Aorta (tissue), 5 donors: ENCODE measurements around the gene MLLT1. TPM values are rescaled to one million over a fixed set of nuclear protein-coding genes. Genes with fewer than 3 reads are reported as not detected.

Source experiments
- ATAC-seq: fragments of 200-7000 bp; cut with Tn5 transposase; one replicate; pipeline ENCODE4 v1.9.1; 2022; ENCODE audit warnings: moderate library complexity; ENCODE audit not compliant: low FRiP score
- DNase-seq, 2 donors: peaks; one replicate each; pipeline ENCODE4 v3.0.0-alpha.2; 2020
- H3K27ac ChIP-seq, 2 donors: one replicate each; pipeline ENCODE4 v1.5.1; 2013; ENCODE audit warnings: low read length in 2 of 2, mild to moderate bottlenecking in 2 of 2, moderate library complexity in 2 of 2, control low read depth in 1 of 2, inconsistent platforms in 1 of 2, low read depth in 1 of 2
- H3K27me3 ChIP-seq, 2 donors: one replicate each; pipeline ENCODE4 v1.6.1; 2013; ENCODE audit warnings: control low read depth in 1 of 2, low read length in 1 of 2, mild to moderate bottlenecking in 1 of 2, moderate library complexity in 1 of 2; ENCODE audit not compliant: insufficient read depth in 2 of 2, control insufficient read depth in 1 of 2
- H3K36me3 ChIP-seq, 2 donors: one replicate each; pipeline ENCODE4 v1.6.1; 2013; ENCODE audit warnings: control low read depth in 1 of 2, low read length in 1 of 2, mild to moderate bottlenecking in 1 of 2; ENCODE audit not compliant: insufficient read depth in 2 of 2, control insufficient read depth in 1 of 2
- H3K4me1 ChIP-seq, 2 donors: one replicate each; pipeline ENCODE4 v1.6.1; 2013; ENCODE audit warnings: low read length in 2 of 2, control low read depth in 1 of 2, mild to moderate bottlenecking in 1 of 2, moderate library complexity in 1 of 2; ENCODE audit not compliant: insufficient read depth in 2 of 2, control insufficient read depth in 1 of 2
- H3K4me3 ChIP-seq, 2 donors: one replicate each; pipeline ENCODE4 v1.5.1; 2013; ENCODE audit warnings: low read length in 2 of 2, control low read depth in 1 of 2, mild to moderate bottlenecking in 1 of 2
- H3K9me3 ChIP-seq: one replicate; pipeline ENCODE4 v1.6.1; 2013; ENCODE audit warnings: mild to moderate bottlenecking, low read length; ENCODE audit not compliant: control insufficient read depth
- WGBS, 2 donors: extraction: QIAGEN DNeasy Blood & Tissue Kit; methylation state at CpG; one replicate each; pipeline ENCODE4 v1.1.7; 2013; 5-methylcytosine and 5-hydroxymethylcytosine counted together
- intact Hi-C, 2 donors: fragments of 100-400 bp; cut with DNase I; formaldehyde crosslinking; loops; one replicate each; pipeline versions ENCODE4 v1.14.2 to v1.15.0; 2022
- polyA plus RNA-seq, 2 donors: library from polyadenylated mRNA; stranded (reverse); fragments of 200-250 nt; gene quantifications; one replicate each; pipeline ENCODE4 v1.2.3, GENCODE V29; 2013
- total RNA-seq, 2 donors: library from RNA; stranded (reverse); fragmentation: NEBNext Ultra II Directional; extraction: Animal tissue kit (Norgen Biotek cat#: 25700); gene quantifications; one replicate each; pipeline ENCODE4 v1.2.1, GENCODE V29; 2021
- donor health status: healthy with polysubstance abuse.
- donor health status: Bipolar disorder and iron deficiency.
- donor health status: DM: no; HTN: no; CAD: no.
- donor health status: DM: no; HTN: no; CAD: no.
- donor health status: DM: yes; HTN: yes; CAD: no.

The MLLT1 gene
- total and polyA plus RNA-seq, 4 donors = 14.9 to 55.5 (median 44.5) TPM

- peak; percentile 37 for ATAC-seq
- 20 to 24% methylated on average over 12 of the region's 12 CpGs for WGBS, 2 donors
- peak in 1 of 2 donors; percentile 57 for DNase-seq
- H3K4me1 ChIP-seq = no peaks in the 10 kb centered on the region
- peak overlapping the region in 1 of 2 donors; percentile 58 for H3K27ac ChIP-seq
- no peaks in the 10 kb centered on the region for H3K36me3 ChIP-seq
- no peaks in the 10 kb centered on the region for H3K9me3 ChIP-seq
- intact Hi-C loops = no loop called here
- no peak overlapping the region for H3K4me3 ChIP-seq
- H3K27me3 ChIP-seq = no peaks in the 10 kb centered on the region
Measured at GRCh38 chr19:6259312-6259861, 20.4 kb downstream of the MLLT1 start.

GRCh38 chr19:6258812-6259311 is 20.9 kb downstream of the MLLT1 start:
- Histone ChIP-seq H3K9me3 (no peaks in the 10 kb centered on the region), H3K27ac (no peak overlapping the region), H3K4me3 (no peak overlapping the region), H3K27me3 (no peaks in the 10 kb centered on the region), H3K36me3 (no peaks in the 10 kb centered on the region), H3K4me1 (no peaks in the 10 kb centered on the region)
- DNase-seq (peak in 1 of 2 donors; percentile 72), ATAC-seq (no peak)
- intact Hi-C loops = no loop called here
- WGBS, 2 donors = 96% methylated on average over 15 of the region's 15 CpGs

GRCh38 chr19:6253954-6254733 is 25.6 kb downstream of the MLLT1 start:
- WGBS, 2 donors = 93 to 94% methylated on average over 14 of the region's 14 CpGs
- no peaks in the 10 kb centered on the region for H3K27me3 ChIP-seq
- ATAC-seq (no peak), DNase-seq (peak in 1 of 2 donors; percentile 21)
- H3K9me3 ChIP-seq = no peaks in the 10 kb centered on the region
- intact Hi-C loops = no loop called here
- H3K4me3 ChIP-seq = no peak overlapping the region
- no peaks in the 10 kb centered on the region for H3K36me3 ChIP-seq
- H3K27ac ChIP-seq = no peak overlapping the region
- H3K4me1 ChIP-seq = no peaks in the 10 kb centered on the region

GRCh38 chr19:6252066-6252465 is 27.7 kb downstream of the MLLT1 start:
- no peaks in the 10 kb centered on the region for H3K27me3 ChIP-seq
- no peaks in the 10 kb centered on the region for H3K36me3 ChIP-seq
- 94 to 96% methylated on average over 9 of the region's 9 CpGs for WGBS, 2 donors
- DNase-seq = peak in 1 of 2 donors; percentile 28
- no peaks in the 10 kb centered on the region for H3K4me1 ChIP-seq
- ATAC-seq = no peak
- no peaks in the 10 kb centered on the region for H3K9me3 ChIP-seq
- intact Hi-C loops = no loop called here
- H3K4me3 ChIP-seq = no peak overlapping the region
- no peak overlapping the region for H3K27ac ChIP-seq

- intact Hi-C loops = no loop called here
- no peak for ATAC-seq
- H3K4me1 ChIP-seq = no peaks in the 10 kb centered on the region
Measured at GRCh38 chr19:6250909-6251308, 28.9 kb downstream of the MLLT1 start.

GRCh38 chr19:6250024-6250615 is 29.7 kb downstream of the MLLT1 start:
- Histone ChIP-seq H3K4me1 (no peaks in the 10 kb centered on the region), H3K27me3 (no peaks in the 10 kb centered on the region), H3K4me3 (no peak overlapping the region), H3K9me3 (no peaks in the 10 kb centered on the region), H3K27ac (no peak overlapping the region), H3K36me3 (no peaks in the 10 kb centered on the region)
- DNase-seq = no peak
- ATAC-seq = no peak
- WGBS, 2 donors = 84 to 89% methylated on average over 4 of the region's 4 CpGs
- intact Hi-C loops = no loop called here

More at GRCh38 chr19:6250909-6251308, 28.9 kb downstream of the MLLT1 start:
- Histone ChIP-seq H3K27me3 (no peaks in the 10 kb centered on the region), H3K4me3 (no peak overlapping the region), H3K27ac (no peak overlapping the region), H3K36me3 (no peaks in the 10 kb centered on the region), H3K9me3 (no peaks in the 10 kb centered on the region)
- 89 to 93% methylated on average over 13 of the region's 13 CpGs for WGBS, 2 donors
- DNase-seq = peak in 1 of 2 donors; percentile 50

GRCh38 chr19:6249296-6249695 is 30.5 kb downstream of the MLLT1 start:
- intact Hi-C loops = no loop called here
- DNase-seq (peak in 1 of 2 donors; percentile 59), ATAC-seq (no peak)
- Histone ChIP-seq H3K4me1 (no peaks in the 10 kb centered on the region), H3K9me3 (no peaks in the 10 kb centered on the region), H3K27me3 (no peaks in the 10 kb centered on the region), H3K36me3 (no peaks in the 10 kb centered on the region), H3K27ac (no peak overlapping the region), H3K4me3 (no peak overlapping the region)
- WGBS, 2 donors = 84 to 89% methylated on average over 9 of the region's 9 CpGs

GRCh38 chr19:6248844-6249243 is 30.9 kb downstream of the MLLT1 start:
- intact Hi-C loops = no loop called here

More at GRCh38 chr19:6248844-6249243, 30.9 kb downstream of the MLLT1 start:
- H3K27ac ChIP-seq = no peak overlapping the region
- H3K4me3 ChIP-seq = no peak overlapping the region
- no peaks in the 10 kb centered on the region for H3K27me3 ChIP-seq
- no peak for DNase-seq
- H3K36me3 ChIP-seq = no peaks in the 10 kb centered on the region
- no peaks in the 10 kb centered on the region for H3K9me3 ChIP-seq
- ATAC-seq = no peak
- 62 to 69% methylated on average over 6 of the region's 6 CpGs for WGBS, 2 donors
- no peaks in the 10 kb centered on the region for H3K4me1 ChIP-seq
